Prostate gland (tissue), 2 donors: ENCODE data around the gene DHRS12.
"Not testable (repeated sequence)": the region's sequence is repeated elsewhere in the genome, so short reads cannot be mapped to it uniquely, and the experiment has no call there.

Experiments
- POLR2A ChIP-seq: fragments of 450-650 bp; IDR thresholded peaks from one replicate; pipeline ENCODE4 v1.6.1; 2016; ENCODE audit warnings: antibody characterized with exemption, mild to moderate bottlenecking
- TF ChIP-seq, protein P1 (sequence below), 4 experiments: fragments of 200-600 bp in 2 of 4; fragments of 450-650 bp in 2 of 4; sonication (generic) in 2 of 4; IDR thresholded peaks; 1 replicate in 3 of 4; 2 replicates in 1 of 4; pipeline ENCODE4 v1.5.1; 2016 to 2019; ENCODE audit warnings: antibody characterized with exemption in 4 of 4, mild to moderate bottlenecking in 2 of 4, moderate library complexity in 2 of 4

DNA sequence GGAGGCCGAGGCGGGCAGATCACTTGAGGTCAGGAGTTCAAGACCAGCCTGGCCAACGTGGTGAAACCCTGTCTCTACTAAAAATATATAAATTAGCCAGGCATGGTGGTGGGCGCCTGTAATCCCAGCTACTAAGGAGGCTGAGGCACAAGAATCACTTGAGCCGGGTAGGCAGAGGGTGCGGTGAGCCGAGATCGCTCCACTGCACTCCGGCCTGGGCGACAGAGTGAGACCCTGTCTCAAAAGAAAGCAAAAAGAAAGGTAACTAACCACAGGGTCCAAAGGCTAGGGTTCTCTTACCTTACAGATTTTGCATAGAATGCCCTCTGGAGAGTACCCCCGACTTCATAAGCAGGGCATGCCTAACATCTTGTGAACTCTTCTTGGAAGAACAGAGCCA, 20.7 kb upstream of the DHRS12 start:
- TF ChIP-seq, protein P1, sequence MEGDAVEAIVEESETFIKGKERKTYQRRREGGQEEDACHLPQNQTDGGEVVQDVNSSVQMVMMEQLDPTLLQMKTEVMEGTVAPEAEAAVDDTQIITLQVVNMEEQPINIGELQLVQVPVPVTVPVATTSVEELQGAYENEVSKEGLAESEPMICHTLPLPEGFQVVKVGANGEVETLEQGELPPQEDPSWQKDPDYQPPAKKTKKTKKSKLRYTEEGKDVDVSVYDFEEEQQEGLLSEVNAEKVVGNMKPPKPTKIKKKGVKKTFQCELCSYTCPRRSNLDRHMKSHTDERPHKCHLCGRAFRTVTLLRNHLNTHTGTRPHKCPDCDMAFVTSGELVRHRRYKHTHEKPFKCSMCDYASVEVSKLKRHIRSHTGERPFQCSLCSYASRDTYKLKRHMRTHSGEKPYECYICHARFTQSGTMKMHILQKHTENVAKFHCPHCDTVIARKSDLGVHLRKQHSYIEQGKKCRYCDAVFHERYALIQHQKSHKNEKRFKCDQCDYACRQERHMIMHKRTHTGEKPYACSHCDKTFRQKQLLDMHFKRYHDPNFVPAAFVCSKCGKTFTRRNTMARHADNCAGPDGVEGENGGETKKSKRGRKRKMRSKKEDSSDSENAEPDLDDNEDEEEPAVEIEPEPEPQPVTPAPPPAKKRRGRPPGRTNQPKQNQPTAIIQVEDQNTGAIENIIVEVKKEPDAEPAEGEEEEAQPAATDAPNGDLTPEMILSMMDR (IDR thresholded peaks at IDR 0.05) = not testable (repeated sequence)
- TF ChIP-seq POLR2A = not testable (repeated sequence)
